Spleen (tissue), 7 donors: ENCODE results near the gene GPRIN3.

Source experiments
- CTCF ChIP-seq, 11 experiments: fragments of 200-600 bp in 7 of 11; fragments of 450-650 bp in 4 of 11; sonication (generic) in 4 of 11; IDR thresholded peaks in 8 of 11; conservative IDR thresholded peaks in 3 of 11; 1 replicate in 7 of 11; 2 replicates in 4 of 11; pipeline versions ENCODE4 v1.4.0 to v1.8.0; 2016 to 2021; ENCODE audit warnings: antibody characterized with exemption in 11 of 11, inconsistent platforms in 4 of 11, mild to moderate bottlenecking in 1 of 11
- POLR2A ChIP-seq, 3 donors: fragments of 450-650 bp; IDR thresholded peaks; one replicate each; pipeline ENCODE4 v1.5.1; 2017; ENCODE audit warnings: antibody characterized with exemption in 3 of 3, mild to moderate bottlenecking in 1 of 3
- POLR2AphosphoS5 ChIP-seq, 3 donors: sonication (generic); formaldehyde crosslinking; IDR thresholded peaks; one replicate each; pipeline ENCODE4 v1.5.1; 2017; ENCODE audit warnings: antibody characterized with exemption in 3 of 3
- donor health status: DM: no; HTN: no; CAD: no; lungs with moderate emphysema.
- donor health status: DM: no; HTN: no; CAD: no.
- donor health status: DM: no; HTN: no; CAD: no.

GRCh38 chr4:89314291-89314690, 6.7 kb upstream of the GPRIN3 start:
- no peak for TF ChIP-seq CTCF (IDR thresholded peaks at IDR 0.05 in 8 of 11, conservative IDR thresholded peaks at IDR 0.05 in 3 of 11)
- TF ChIP-seq POLR2A (IDR thresholded peaks at IDR 0.05) = no peak
- TF ChIP-seq POLR2AphosphoS5 (IDR thresholded peaks at IDR 0.05) = no peak
